Endothelial cell (in vitro differentiated cells): ENCODE results near the gene TANGO6. TPM values are rescaled to one million over a fixed set of nuclear protein-coding genes. Genes with fewer than 3 reads are reported as not detected.

Experiments used
- DNase-seq: peaks from one replicate; pipeline ENCODE4 v3.0.0; 2021; ENCODE audit warnings: low spot score
- H3K27ac Mint-ChIP-seq: one replicate; pipeline ENCODE4 v1.8.0; 2021; ENCODE audit warnings: mixed read lengths, inconsistent platforms; ENCODE audit not compliant: unreplicated experiment
- H3K27me3 Mint-ChIP-seq: one replicate; pipeline ENCODE4 v1.8.0; 2021; ENCODE audit warnings: mild to moderate bottlenecking, moderate library complexity, mixed read lengths, inconsistent platforms; ENCODE audit not compliant: unreplicated experiment
- H3K36me3 Mint-ChIP-seq: one replicate; pipeline ENCODE4 v1.8.0; 2021; ENCODE audit warnings: mild to moderate bottlenecking, low read depth, mixed read lengths, inconsistent platforms; ENCODE audit not compliant: unreplicated experiment
- H3K4me1 Mint-ChIP-seq: one replicate; pipeline ENCODE4 v1.8.0; 2021; ENCODE audit warnings: mild to moderate bottlenecking, mixed read lengths, inconsistent platforms; ENCODE audit not compliant: unreplicated experiment
- H3K4me3 Mint-ChIP-seq: one replicate; pipeline ENCODE4 v1.8.0; 2021; ENCODE audit warnings: mild to moderate bottlenecking, mixed read lengths, inconsistent platforms; ENCODE audit not compliant: unreplicated experiment
- H3K9me3 Mint-ChIP-seq: one replicate; pipeline ENCODE4 v1.8.0; 2021; ENCODE audit warnings: mixed read lengths, inconsistent platforms; ENCODE audit not compliant: unreplicated experiment
- total RNA-seq: library from RNA; stranded (reverse); fragmentation: NEBNext Ultra II Directional; extraction: Animal tissue kit (Norgen Biotek cat#: 25700); gene quantifications from one replicate; pipeline ENCODE4 v1.2.1, GENCODE V29; 2021; ENCODE audit not compliant: unreplicated experiment
- TF ChIP-seq, protein P1 (sequence below): fragments of 200-600 bp; sonication (generic); IDR thresholded peaks from one replicate; pipeline ENCODE4 v1.5.0; 2021; ENCODE audit warnings: antibody characterized with exemption; ENCODE audit not compliant: unreplicated experiment

The TANGO6 gene
- total RNA-seq, 1 donor from 2014 or later: 10.4 TPM

DNA sequence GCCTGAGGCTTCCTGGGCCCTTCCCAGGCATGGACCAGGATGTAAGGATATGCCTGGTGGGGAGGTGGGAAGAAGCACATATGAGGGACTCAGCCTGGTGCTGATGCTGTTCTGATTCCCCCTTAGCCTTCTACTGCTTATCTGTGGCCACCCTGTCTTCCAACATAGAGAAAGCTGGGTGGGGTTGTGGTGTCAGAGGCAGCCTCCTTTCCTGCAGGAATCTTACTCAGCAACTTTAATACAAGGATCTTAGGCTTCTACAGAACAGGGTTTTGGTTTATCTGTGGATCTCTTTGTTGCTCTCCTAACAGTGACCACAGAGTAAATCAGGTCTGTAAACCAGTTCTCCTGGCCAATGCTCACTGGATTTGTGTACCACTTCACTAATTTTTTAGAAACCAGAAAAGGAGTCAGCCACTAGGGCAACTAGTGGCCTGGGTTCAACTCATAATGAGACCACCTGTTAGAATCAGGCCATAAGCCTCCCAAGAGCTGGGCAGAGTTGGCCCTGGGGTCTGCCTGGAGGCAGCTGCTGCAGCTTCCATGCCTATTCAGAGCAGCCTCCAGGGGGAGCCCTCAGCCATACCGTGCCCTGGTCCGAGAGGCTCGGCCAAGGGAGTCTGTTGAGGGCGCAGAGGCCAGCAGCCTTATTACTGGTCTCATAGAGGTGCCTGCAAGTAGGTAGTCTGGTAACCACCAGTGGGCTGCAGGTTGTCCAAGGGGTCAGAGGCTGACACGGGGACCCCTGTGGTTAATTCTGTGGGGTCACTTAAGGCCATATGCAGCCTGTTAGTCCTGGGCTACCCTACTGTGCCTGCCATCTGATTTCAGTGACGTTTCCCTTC is 269.2 kb downstream of the TANGO6 start:
- H3K27ac Mint-ChIP-seq: no peak overlapping the region
- peaks cover 7% of the 10 kb centered on the region for H3K27me3 Mint-ChIP-seq
- peak; percentile 86 for DNase-seq
- H3K4me1 Mint-ChIP-seq: peaks cover 10% of the 10 kb centered on the region
- TF ChIP-seq, protein P1, sequence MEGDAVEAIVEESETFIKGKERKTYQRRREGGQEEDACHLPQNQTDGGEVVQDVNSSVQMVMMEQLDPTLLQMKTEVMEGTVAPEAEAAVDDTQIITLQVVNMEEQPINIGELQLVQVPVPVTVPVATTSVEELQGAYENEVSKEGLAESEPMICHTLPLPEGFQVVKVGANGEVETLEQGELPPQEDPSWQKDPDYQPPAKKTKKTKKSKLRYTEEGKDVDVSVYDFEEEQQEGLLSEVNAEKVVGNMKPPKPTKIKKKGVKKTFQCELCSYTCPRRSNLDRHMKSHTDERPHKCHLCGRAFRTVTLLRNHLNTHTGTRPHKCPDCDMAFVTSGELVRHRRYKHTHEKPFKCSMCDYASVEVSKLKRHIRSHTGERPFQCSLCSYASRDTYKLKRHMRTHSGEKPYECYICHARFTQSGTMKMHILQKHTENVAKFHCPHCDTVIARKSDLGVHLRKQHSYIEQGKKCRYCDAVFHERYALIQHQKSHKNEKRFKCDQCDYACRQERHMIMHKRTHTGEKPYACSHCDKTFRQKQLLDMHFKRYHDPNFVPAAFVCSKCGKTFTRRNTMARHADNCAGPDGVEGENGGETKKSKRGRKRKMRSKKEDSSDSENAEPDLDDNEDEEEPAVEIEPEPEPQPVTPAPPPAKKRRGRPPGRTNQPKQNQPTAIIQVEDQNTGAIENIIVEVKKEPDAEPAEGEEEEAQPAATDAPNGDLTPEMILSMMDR: peak; percentile 80
- H3K36me3 Mint-ChIP-seq: no peaks in the 10 kb centered on the region
- no peak overlapping the region for H3K4me3 Mint-ChIP-seq
- H3K9me3 Mint-ChIP-seq: no peaks in the 10 kb centered on the region

DNA sequence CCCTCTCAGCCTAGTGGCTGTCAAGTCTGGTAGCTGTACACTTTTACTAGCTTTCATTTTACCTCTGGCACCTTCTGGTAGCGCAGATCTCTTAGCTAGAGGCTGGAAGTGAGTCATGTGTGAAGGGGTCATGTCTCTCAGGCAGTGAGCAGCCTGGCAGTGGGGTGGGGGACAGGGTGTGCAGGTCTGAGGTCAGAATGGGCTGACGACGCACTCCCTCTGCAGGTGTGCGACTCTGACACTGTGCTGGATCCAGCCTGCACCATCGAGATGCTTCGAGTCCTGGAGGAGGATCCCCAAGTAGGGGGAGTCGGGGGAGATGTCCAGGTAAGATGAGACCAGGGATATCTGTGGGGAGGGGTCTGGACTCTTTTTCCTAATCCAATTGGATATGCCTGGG is 269.9 kb downstream of the TANGO6 start:
- Mint-ChIP-seq H3K36me3 (peaks cover 7% of the 10 kb centered on the region), H3K27me3 (peaks cover 8% of the 10 kb centered on the region), H3K9me3 (no peaks in the 10 kb centered on the region), H3K4me3 (no peak overlapping the region), H3K27ac (no peak overlapping the region), H3K4me1 (peaks cover 13% of the 10 kb centered on the region)
- TF ChIP-seq, protein P1: no peak
- no peak for DNase-seq

DNA sequence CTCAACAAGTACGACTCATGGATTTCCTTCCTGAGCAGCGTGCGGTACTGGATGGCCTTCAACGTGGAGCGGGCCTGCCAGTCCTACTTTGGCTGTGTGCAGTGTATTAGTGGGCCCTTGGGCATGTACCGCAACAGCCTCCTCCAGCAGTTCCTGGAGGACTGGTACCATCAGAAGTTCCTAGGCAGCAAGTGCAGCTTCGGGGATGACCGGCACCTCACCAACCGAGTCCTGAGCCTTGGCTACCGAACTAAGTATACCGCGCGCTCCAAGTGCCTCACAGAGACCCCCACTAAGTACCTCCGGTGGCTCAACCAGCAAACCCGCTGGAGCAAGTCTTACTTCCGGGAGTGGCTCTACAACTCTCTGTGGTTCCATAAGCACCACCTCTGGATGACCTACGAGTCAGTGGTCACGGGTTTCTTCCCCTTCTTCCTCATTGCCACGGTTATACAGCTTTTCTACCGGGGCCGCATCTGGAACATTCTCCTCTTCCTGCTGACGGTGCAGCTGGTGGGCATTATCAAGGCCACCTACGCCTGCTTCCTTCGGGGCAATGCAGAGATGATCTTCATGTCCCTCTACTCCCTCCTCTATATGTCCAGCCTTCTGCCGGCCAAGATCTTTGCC is 271.1 kb downstream of the TANGO6 start:
- TF ChIP-seq, protein P1: no peak
- Mint-ChIP-seq H3K36me3 (peaks cover 12% of the 10 kb centered on the region), H3K4me3 (no peak overlapping the region), H3K4me1 (peaks cover 12% of the 10 kb centered on the region), H3K27ac (no peak overlapping the region), H3K9me3 (no peaks in the 10 kb centered on the region), H3K27me3 (peaks cover 4% of the 10 kb centered on the region)
- no peak for DNase-seq

DNA sequence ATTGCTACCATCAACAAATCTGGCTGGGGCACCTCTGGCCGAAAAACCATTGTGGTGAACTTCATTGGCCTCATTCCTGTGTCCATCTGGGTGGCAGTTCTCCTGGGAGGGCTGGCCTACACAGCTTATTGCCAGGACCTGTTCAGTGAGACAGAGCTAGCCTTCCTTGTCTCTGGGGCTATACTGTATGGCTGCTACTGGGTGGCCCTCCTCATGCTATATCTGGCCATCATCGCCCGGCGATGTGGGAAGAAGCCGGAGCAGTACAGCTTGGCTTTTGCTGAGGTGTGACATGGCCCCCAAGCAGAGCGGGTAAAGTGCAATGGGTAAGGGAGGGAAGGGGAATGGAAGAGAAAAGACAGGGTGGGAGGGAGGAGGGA is 271.6 kb downstream of the TANGO6 start:
- H3K27ac Mint-ChIP-seq: no peak overlapping the region
- peaks cover 12% of the 10 kb centered on the region for H3K4me1 Mint-ChIP-seq
- no peaks in the 10 kb centered on the region for H3K9me3 Mint-ChIP-seq
- H3K4me3 Mint-ChIP-seq: no peak overlapping the region
- peaks cover 4% of the 10 kb centered on the region for H3K27me3 Mint-ChIP-seq
- DNase-seq: no peak
- TF ChIP-seq, protein P1: no peak
- peaks cover 12% of the 10 kb centered on the region for H3K36me3 Mint-ChIP-seq

DNA sequence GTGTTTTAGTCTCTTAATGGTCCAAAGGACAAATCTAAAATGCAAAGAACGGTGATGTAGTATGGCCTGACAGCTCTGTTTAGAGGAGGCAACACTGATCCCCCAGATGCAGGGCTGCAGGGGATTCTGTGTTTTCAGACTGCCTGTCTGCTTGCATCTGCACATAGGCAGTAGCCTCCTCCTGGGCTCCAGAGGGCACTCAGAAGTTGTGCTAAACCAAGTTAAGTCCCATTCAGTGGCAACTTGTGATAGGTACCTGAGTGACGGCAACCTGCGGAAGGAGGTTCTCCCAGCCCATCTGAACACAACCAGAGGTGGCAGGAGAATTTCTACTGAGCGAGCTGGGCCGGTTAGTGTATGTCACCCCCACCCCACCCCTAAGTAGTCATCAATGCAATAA is 272.0 kb downstream of the TANGO6 start:
- no peak for DNase-seq
- Mint-ChIP-seq H3K4me1 (peaks cover 12% of the 10 kb centered on the region), H3K9me3 (no peaks in the 10 kb centered on the region), H3K27ac (no peak overlapping the region), H3K36me3 (peaks cover 14% of the 10 kb centered on the region), H3K4me3 (no peak overlapping the region), H3K27me3 (peaks cover 4% of the 10 kb centered on the region)
- TF ChIP-seq, protein P1: no peak
